Measurements from ENCODE around the gene ZSCAN30. TPM values are rescaled to one million over a fixed set of nuclear protein-coding genes. Genes with fewer than 3 reads are reported as not detected.

Gene ZSCAN30
- total RNA-seq, 1 experiment from 2014 or later: 12.1 TPM

DNA sequence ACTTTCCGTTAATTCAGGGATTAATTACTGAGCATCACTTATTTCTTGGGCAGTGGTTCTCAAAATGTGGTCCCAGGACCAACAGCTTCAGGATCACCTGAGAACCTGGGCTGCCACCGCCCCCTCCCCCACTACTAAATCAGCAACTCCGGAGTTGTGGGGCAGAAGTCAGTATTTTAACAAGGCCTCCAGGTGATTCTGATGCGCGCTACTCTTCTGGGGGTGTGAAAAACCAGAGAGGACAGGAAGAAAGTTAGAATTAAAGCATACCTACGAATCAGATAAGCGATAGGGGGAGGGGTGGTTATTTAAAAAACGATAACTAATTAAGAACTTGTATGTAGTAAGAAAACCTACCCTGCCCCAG lies 319 bp downstream of the ZSCAN30 start:
- Histone ChIP-seq H3K36me3 (ENCODE audit: control insufficient read depth, insufficient read depth, low read length) (peaks cover 6% of the 10 kb centered on the region), H3K4me3 (ENCODE audit: low read depth in 2 of 2, low read length in 2 of 2) (peak overlapping the region; percentile 89 to 90), H3K9me3 (ENCODE audit: control insufficient read depth, insufficient read depth, low read depth, low read length) (peaks cover 29% of the 10 kb centered on the region; the same call in 1 of the 2 replicates), H3K4me1 (ENCODE audit: control insufficient read depth, insufficient read depth, low read length) (no peaks in the 10 kb centered on the region), H3K27ac (ENCODE audit: low read length) (peak overlapping the region; percentile 95), H3K27me3 (ENCODE audit: control insufficient read depth, insufficient read depth, low read length) (no peaks in the 10 kb centered on the region)
- in situ Hi-C loops (cut with HindIII; ENCODE audit: low pct_unique_long_range_greater_than_20kb, low sequenced_read_pairs) (no loop called here), intact Hi-C loops (cut with micrococcal nuclease; ENCODE audit: unreplicated experiment) (no loop called here)
- TF ChIP-seq, protein P1, sequence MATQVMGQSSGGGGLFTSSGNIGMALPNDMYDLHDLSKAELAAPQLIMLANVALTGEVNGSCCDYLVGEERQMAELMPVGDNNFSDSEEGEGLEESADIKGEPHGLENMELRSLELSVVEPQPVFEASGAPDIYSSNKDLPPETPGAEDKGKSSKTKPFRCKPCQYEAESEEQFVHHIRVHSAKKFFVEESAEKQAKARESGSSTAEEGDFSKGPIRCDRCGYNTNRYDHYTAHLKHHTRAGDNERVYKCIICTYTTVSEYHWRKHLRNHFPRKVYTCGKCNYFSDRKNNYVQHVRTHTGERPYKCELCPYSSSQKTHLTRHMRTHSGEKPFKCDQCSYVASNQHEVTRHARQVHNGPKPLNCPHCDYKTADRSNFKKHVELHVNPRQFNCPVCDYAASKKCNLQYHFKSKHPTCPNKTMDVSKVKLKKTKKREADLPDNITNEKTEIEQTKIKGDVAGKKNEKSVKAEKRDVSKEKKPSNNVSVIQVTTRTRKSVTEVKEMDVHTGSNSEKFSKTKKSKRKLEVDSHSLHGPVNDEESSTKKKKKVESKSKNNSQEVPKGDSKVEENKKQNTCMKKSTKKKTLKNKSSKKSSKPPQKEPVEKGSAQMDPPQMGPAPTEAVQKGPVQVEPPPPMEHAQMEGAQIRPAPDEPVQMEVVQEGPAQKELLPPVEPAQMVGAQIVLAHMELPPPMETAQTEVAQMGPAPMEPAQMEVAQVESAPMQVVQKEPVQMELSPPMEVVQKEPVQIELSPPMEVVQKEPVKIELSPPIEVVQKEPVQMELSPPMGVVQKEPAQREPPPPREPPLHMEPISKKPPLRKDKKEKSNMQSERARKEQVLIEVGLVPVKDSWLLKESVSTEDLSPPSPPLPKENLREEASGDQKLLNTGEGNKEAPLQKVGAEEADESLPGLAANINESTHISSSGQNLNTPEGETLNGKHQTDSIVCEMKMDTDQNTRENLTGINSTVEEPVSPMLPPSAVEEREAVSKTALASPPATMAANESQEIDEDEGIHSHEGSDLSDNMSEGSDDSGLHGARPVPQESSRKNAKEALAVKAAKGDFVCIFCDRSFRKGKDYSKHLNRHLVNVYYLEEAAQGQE (IDR thresholded peaks at IDR 0.05; ENCODE audit: insufficient read depth in 1 of 2, low read depth in 2 of 2, low read length in 1 of 2): no peak
- TF ChIP-seq SIN3A (IDR thresholded peaks at IDR 0.05; ENCODE audit: borderline replicate concordance, insufficient read depth, low read depth, low read length): no peak
- TF ChIP-seq, protein P2, sequence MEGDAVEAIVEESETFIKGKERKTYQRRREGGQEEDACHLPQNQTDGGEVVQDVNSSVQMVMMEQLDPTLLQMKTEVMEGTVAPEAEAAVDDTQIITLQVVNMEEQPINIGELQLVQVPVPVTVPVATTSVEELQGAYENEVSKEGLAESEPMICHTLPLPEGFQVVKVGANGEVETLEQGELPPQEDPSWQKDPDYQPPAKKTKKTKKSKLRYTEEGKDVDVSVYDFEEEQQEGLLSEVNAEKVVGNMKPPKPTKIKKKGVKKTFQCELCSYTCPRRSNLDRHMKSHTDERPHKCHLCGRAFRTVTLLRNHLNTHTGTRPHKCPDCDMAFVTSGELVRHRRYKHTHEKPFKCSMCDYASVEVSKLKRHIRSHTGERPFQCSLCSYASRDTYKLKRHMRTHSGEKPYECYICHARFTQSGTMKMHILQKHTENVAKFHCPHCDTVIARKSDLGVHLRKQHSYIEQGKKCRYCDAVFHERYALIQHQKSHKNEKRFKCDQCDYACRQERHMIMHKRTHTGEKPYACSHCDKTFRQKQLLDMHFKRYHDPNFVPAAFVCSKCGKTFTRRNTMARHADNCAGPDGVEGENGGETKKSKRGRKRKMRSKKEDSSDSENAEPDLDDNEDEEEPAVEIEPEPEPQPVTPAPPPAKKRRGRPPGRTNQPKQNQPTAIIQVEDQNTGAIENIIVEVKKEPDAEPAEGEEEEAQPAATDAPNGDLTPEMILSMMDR (IDR thresholded peaks at IDR 0.05): no peak
- TF ChIP-seq TCF7L2 (IDR thresholded peaks at IDR 0.05; ENCODE audit: low read depth, low read length): no peak
- no peak for TF ChIP-seq POLR2AphosphoS5 (IDR thresholded peaks at IDR 0.05; ENCODE audit: low read depth, low read length)
- DNase-seq (ENCODE audit: low read depth, low spot score): no peak
- POLR2A ChIA-PET: no interaction called here
- ATAC-seq: peak; percentile 50
- CTCF ChIA-PET: no interaction called here
- TSS peak; percentile 79 for BruUV-seq (replicated peaks)

DNA sequence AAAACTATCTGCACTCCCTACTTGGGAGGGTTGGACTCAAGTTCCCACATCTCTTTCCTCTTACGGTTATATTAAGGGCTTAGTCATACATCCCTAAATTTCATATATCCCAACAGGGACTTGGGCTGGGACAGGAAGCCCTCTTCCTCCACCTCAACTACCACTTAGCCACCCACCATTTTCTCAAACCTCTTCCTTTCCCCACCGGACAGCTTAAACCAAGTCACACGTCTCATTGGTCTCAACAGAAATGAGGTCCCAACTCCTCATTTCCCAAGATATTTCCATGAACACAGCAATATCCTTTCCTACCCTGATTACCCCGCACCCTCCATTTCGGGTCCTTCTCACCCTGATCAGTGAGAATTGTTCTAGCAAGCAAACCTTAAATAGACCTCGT lies 736 bp downstream of the ZSCAN30 start:
- H3K27ac ChIP-seq (ENCODE audit: low read length): peak overlapping the region; percentile 95
- TF ChIP-seq POLR2AphosphoS5 (IDR thresholded peaks at IDR 0.05; ENCODE audit: low read depth, low read length): no peak
- TF ChIP-seq TCF7L2 (IDR thresholded peaks at IDR 0.05; ENCODE audit: low read depth, low read length): no peak
- TF ChIP-seq, protein P1 (IDR thresholded peaks at IDR 0.05; ENCODE audit: insufficient read depth in 1 of 2, low read depth in 2 of 2, low read length in 1 of 2): no peak
- TF ChIP-seq, protein P2 (IDR thresholded peaks at IDR 0.05): no peak
- no peak for TF ChIP-seq SIN3A (IDR thresholded peaks at IDR 0.05; ENCODE audit: borderline replicate concordance, insufficient read depth, low read depth, low read length)
- ChIA-PET POLR2A (interaction anchor here (0.6 kb wide), 1 partner anchor 80 kb away, joined by 3 read pairs; no protein-coding TSS in a partner anchor), CTCF (no interaction called here)
- no peaks in the 10 kb centered on the region for H3K27me3 ChIP-seq (ENCODE audit: control insufficient read depth, insufficient read depth, low read length)
- H3K4me1 ChIP-seq (ENCODE audit: control insufficient read depth, insufficient read depth, low read length): no peaks in the 10 kb centered on the region
- in situ Hi-C loops (cut with HindIII; ENCODE audit: low pct_unique_long_range_greater_than_20kb, low sequenced_read_pairs) (no loop called here), intact Hi-C loops (cut with micrococcal nuclease; ENCODE audit: unreplicated experiment) (no loop called here)
- DNase-seq (ENCODE audit: low read depth, low spot score) (no peak), ATAC-seq (no peak)
- peak overlapping the region; percentile 89 to 90 for H3K4me3 ChIP-seq (ENCODE audit: low read depth in 2 of 2, low read length in 2 of 2)
- BruUV-seq (replicated peaks): no TSS peak
- H3K36me3 ChIP-seq (ENCODE audit: control insufficient read depth, insufficient read depth, low read length): peaks cover 6% of the 10 kb centered on the region
- peaks cover 27% of the 10 kb centered on the region; the same call in 1 of the 2 replicates for H3K9me3 ChIP-seq (ENCODE audit: control insufficient read depth, insufficient read depth, low read depth, low read length)

Data from Panc1 (cell line).